Activated T-helper 1 cell treated with Interleukin-2 at 50 U/mL for 16 hours (primary cell): ENCODE results near the gene CXCL9.
"Not testable (repeated sequence)": the region's sequence is repeated elsewhere in the genome, so short reads cannot be mapped to it uniquely, and the experiment has no call there.

Experiments used
- DNase-seq: peaks from one replicate; pipeline ENCODE4 v3.0.0-alpha.2; 2020; ENCODE audit warnings: low read depth

The CXCL9 gene

DNA sequence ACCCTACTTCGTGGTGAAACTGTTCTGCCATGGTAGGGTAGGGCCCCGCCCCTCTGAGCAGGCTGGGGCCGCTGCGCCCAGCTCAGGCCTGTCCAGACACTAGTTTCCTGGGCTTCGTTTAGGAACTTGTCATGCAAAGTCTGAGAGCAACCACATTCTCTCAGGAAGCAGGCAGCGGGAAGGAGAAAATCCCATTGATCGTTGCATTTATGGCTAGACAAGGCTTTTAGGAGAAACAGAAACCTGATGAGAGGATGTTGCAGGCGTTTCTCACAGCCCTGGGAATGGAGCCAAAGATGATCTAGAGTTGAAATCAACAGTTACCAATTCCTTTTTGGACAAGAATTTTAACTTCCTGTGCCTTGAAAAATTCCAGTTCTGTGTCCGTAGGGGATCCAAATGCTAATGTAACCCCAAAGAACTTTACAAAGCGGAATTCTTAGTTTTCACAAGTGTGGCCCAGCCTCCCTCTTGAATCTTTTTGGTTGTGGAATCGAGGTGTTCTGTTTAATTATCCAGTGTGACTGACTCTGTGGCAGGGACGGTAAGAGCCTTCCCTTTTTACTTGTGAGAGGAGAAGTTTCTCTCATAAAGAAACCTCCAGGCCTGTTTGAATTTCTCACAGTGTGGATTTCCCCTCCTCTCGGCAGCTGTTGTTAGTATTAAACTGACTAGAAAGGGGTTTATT is 4.5 kb upstream of the CXCL9 start:
- no peak for DNase-seq

DNA sequence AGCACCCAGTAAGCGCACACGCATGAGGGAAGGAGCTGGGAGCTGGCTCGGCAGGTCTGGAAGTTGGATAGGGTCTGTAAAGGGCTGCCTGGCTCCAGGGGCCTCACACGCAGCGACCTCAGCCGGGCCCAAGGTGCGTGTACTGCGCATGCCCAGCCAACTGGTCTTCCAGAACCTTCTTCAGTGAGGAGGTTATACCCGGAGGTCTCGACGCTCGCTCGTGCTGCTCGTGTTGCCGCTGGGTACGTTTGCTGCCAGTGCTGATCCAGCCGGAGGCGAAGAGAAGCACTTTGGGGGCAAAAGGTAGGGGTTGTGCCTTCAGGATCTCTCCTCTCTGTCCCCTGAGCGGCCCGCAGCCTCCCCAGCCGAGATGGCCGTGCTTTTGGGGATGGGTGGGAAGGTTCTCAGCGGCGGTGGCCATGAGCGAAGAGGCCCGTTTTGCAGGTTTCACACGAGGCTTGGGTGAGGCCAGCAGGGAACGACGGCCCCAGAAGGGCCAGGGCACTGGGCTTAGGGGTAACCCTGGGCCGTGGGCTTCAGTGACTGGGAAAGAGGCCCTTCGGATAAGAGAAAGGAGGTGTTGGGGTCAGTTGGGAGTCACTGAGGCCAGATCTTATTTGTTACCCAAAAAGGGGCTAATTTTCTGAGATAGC is 3.8 kb upstream of the CXCL9 start:
- no peak for DNase-seq

GRCh38 chr4:76010576-76010975 is 3.3 kb upstream of the CXCL9 start:
- no peak for DNase-seq

DNA sequence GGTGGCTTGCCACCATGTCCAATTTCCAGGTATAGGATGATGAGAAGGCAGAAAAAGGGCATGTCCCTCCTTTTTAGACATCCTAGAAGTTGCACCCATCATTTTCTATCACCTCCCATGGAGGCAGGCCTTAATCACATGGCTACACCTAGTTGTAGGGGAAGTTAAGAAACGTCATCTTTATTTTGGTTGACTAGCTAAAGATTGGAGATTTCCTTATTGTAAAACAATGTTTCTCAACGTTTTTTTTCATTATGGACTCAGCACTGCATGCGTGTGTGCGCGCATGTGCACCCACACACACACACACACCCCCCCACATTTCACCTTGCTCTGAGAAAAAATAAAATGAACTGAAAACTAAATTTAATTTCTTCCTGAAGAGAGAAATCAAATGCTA is 2.0 kb upstream of the CXCL9 start:
- no peak for DNase-seq

- no peak for DNase-seq
Measured at GRCh38 chr4:76003620-76004019, 3.7 kb downstream of the CXCL9 start.

DNA sequence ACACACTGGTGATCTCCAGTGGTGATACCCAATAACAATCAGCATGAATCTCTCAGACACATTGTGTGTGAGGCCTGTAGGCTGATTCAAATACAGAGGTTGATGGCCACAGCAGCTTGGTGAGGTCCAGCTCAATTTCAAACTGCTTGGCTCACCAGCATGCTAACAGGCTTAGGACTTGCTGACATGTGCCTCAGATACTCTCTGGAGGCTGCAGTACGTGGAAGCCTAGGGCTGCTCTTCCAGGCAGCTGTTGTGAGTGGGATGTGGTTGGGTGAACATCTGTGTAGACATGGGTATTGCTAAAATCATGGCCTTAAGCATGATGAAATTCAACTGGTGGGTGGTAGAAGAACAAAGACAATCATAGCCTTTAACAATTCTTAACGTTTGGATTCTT is 4.3 kb downstream of the CXCL9 start:
- no peak for DNase-seq

DNA sequence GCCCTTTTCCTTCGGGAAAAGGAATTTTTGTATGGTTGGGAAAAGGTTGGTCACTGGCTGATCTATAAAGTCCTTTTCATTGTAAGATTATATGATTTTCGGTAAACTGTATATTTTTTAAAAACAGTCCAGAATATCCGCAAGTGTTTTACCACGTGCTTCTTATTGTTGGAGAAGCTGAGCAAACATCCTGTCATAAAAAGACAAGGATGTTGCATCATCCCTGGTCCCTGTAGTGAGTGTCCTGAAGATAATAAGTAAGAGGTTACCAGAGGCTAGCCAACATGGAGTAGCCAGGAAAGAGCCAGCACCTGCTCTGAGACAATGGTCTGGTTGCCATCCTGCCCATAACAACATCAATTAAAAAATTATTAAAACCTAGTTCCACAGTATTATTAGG is 5.1 kb downstream of the CXCL9 start:
- no peak for DNase-seq

DNA sequence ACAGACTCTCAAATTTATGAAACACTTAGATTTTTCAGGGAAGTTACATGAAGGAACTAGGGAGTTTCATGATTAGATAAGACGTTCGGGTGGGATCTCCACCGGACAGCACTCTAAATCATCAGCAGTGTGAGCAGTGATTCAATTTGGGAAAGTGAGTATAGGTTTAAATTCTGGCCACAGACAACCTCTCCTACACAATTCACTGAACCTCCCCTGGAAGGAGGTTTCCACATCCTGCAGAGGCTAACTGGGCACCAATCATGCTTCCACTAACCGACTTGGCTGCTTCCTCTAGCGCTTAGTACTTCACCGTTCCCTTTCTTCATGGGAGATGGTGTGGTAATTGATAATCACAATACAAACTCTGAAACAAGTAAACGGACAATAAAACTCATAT is 5.6 kb downstream of the CXCL9 start:
- no peak for DNase-seq

DNA sequence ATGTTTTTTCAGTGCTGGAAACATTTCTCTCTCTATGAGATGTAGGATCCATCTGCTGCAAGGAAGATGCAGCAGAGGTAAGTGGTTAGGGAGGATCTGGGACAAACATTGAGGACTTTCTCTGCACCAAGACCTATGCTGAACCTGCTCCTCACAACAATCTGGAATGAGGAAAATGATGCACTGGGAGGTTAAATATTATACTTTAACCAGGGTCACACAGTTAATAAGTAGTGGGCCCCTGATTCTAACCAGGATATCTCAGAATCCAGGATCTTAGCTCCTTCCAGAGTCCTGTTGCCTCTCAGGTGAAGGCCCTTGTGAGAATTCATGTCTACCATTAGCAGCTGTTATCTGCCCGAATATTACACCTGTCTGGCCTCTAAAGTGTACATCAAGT is 7.0 kb downstream of the CXCL9 start:
- DNase-seq: no peak

DNA sequence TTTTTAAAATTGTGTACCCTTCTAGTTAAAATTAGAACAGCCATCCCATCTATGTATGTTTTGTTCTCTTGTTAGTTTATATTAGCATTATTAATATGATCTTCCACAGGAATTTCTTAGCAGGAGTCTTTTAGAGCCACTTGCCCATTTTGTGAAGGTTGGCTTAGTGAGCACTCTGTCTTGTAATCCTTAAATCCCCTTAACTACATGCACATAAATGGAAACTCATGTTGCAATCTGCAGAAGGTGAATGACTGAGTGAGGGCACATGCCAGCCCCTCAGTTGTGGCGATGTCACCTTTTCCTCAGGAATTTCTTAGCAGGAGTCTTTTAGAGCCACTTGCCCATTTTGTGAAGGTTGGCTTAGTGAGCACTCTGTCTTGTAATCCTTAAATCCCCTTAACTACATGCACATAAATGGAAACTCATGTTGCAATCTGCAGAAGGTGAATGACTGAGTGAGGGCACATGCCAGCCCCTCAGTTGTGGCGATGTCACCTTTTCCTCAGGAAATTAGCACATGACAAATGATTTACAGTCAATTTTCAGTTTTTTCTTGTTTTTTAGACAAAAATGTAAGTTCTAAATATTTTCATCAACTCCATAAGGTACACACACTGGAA is 8.7 kb downstream of the CXCL9 start:
- DNase-seq: not testable (repeated sequence)

GRCh38 chr4:75997946-75998345 is 9.4 kb downstream of the CXCL9 start:
- DNase-seq: no peak

DNA sequence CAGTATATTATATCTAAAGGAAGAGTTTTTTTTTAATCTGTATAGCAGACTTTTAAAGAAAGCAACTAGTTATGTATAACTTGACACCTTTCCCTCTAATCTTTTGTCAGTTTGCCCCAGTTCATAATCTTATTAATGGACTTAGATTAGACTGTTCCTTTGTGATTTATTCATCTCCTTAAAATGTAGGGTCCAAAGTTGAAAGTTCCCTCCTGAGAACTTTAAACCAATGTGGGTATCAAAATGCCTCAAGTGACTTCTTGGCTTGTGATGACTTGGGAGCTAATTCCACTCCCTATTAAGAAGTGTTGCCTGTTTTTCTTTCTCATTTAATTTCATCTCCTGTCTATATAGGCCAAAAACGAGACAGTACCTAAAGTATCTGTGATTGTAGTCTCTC is 10.2 kb downstream of the CXCL9 start:
- no peak for DNase-seq

GRCh38 chr4:75995727-75996126 is 11.6 kb downstream of the CXCL9 start:
- no peak for DNase-seq

DNA sequence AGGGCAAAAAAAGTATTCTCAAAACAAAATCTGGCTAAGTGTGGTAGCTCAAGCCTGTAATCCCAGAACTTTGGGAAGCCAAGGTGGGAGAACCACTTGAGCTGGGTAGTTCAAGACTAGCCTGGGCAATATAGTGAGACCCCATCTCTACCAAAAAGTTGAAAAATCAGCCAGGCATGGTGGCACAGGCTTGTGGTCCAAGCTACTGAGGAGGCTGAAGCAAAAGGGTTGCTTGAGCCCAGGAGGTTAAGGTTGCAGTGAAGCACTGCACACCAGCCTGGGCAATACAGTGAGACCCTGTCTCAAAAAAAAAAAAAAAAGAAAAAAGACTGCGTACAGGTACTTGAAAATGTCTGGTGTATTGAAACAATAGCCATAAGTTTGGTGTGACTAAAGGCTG is 14.8 kb downstream of the CXCL9 start:
- no peak for DNase-seq

DNA sequence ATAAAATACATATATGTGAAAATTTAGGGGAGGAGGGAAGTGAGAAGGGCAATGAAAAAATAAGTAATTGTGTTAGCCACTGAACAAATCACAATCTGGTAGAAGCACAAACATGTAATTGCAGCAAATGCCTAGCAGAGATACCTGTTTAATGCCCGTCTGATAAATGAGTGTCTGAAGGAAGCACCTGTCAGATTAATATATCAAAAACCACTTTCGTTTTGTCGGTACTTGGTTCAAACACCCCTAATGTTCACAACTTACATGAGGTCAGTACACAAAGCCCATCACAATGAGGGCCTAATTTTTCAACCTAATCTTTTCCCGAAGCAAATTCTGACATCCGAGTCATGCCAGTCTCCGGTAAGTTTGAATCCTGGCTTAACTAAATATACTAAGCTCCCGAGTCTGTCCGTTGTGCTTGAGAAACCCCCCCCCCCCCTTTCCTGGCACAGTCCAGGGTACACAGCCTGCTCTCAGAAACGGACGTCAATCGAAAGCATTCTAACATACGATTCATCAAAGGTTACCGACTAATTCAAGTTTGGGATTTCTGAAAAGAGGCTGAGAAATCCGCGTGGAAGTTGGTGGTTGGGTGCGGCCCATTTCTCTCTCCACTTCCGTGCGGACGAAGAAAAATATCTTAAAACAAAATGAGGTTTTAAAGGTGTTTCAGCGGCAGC is 17.3 kb downstream of the CXCL9 start:
- DNase-seq: no peak

GRCh38 chr4:75985116-75985515 is 22.2 kb downstream of the CXCL9 start:
- no peak for DNase-seq

GRCh38 chr4:75980576-75980975 is 26.7 kb downstream of the CXCL9 start:
- DNase-seq: no peak

- no peak for DNase-seq
Measured at GRCh38 chr4:75976177-75976576, 31.1 kb downstream of the CXCL9 start.

- DNase-seq: no peak
Measured at GRCh38 chr4:75973766-75974165, 33.5 kb downstream of the CXCL9 start.

- DNase-seq: no peak
Measured at GRCh38 chr4:75968084-75968483, 39.2 kb downstream of the CXCL9 start.

- DNase-seq: no peak
Measured at GRCh38 chr4:75963558-75963957, 43.8 kb downstream of the CXCL9 start.

DNA sequence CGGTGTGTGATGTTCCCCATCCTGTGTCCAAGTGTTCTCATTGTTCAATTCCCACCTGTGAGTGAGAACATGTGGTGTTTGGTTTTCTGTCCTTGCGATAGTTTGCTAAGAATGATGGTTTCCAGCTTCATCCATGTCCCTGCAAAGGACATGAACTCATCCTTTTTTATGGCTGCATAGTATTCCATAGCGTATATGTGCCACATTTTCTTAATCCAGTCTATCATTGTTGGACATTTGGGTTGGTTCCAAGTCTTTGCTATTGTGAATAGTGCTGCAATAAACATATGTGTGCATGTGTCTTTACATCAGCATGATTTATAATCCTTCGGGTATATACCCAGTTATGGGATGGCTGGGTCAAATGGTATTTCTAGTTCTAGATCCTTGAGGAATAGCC is 45.2 kb downstream of the CXCL9 start:
- DNase-seq: not testable (repeated sequence)

DNA sequence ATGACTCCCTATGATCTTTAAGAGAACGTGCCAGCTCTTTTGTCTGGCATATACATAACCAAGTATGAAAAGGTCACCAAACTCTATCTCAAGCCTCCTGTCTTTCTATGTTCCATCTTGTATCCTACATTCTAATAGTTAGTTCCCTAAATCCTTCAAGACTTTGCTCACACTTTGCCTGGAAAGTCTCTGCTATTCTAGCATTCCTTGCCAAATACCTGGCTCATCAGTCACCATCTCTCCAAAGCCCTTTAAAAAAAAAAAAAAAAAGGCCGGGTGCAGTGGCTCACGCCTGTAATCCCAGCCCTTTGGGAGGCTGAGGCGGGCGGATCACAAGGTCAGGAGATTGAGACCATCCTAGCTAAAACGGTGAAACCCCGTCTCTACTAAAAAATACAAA is 48.8 kb downstream of the CXCL9 start:
- not testable (repeated sequence) for DNase-seq
